AG04450 (cell line): Measurements from ENCODE around the gene TAF4. TPM values are rescaled to one million over a fixed set of nuclear protein-coding genes. Genes with fewer than 3 reads are reported as not detected.
"Not testable (repeated sequence)": the region's sequence is repeated elsewhere in the genome, so short reads cannot be mapped to it uniquely, and the experiment has no call there.

Experiments used
- CTCF ChIA-PET: fragments of 300-600, 350-600 bp; formaldehyde crosslinking; extraction: SDS; loops from one replicate; lab custom pipeline; 2022; ENCODE audit warnings: antibody characterized with exemption, inconsistent platforms; lab: Charles Lee
- POLR2A ChIA-PET: fragments of 350-600 bp; formaldehyde crosslinking; extraction: SDS; loops from one replicate; lab custom pipeline; 2021; ENCODE audit warnings: antibody characterized with exemption, inconsistent platforms; lab: Yijun Ruan, JAX
- DNase-seq: peaks from one replicate; pipeline ENCODE4 v3.0.0-alpha.2; 2011; ENCODE audit warnings: low read depth, low spot score
- H3K27ac ChIP-seq: one replicate; pipeline ENCODE4 v1.5.1; 2012; ENCODE audit warnings: low read depth, low read length, control low read depth
- H3K27me3 ChIP-seq: one replicate; pipeline ENCODE4 v1.6.0; 2012; ENCODE audit warnings: low read length; ENCODE audit not compliant: control insufficient read depth, insufficient read depth
- H3K4me3 ChIP-seq: 2 replicates; pipeline ENCODE4 v1.5.1; 2011; ENCODE audit warnings: mild to moderate bottlenecking, low read depth, low read length, control low read depth
- H3K9me3 ChIP-seq: 2 replicates; pipeline ENCODE4 v1.5.1; 2012; ENCODE audit warnings: low read length; ENCODE audit not compliant: control insufficient read depth, insufficient read depth
- polyA plus RNA-seq: library from polyadenylated mRNA; depleted of rRNA; stranded (reverse); fragments of >200 nt; gene quantifications from 2 replicates; pipeline ENCODE4 v1.2.3, GENCODE V29; 2011
- TF ChIP-seq, protein P1 (sequence below): IDR thresholded peaks from 2 replicates; pipeline ENCODE4 v1.5.1; 2011; ENCODE audit warnings: low read depth, low read length, control low read depth, inconsistent platforms

Gene TAF4
- polyA plus RNA-seq, 1 experiment = 2.7 TPM

DNA sequence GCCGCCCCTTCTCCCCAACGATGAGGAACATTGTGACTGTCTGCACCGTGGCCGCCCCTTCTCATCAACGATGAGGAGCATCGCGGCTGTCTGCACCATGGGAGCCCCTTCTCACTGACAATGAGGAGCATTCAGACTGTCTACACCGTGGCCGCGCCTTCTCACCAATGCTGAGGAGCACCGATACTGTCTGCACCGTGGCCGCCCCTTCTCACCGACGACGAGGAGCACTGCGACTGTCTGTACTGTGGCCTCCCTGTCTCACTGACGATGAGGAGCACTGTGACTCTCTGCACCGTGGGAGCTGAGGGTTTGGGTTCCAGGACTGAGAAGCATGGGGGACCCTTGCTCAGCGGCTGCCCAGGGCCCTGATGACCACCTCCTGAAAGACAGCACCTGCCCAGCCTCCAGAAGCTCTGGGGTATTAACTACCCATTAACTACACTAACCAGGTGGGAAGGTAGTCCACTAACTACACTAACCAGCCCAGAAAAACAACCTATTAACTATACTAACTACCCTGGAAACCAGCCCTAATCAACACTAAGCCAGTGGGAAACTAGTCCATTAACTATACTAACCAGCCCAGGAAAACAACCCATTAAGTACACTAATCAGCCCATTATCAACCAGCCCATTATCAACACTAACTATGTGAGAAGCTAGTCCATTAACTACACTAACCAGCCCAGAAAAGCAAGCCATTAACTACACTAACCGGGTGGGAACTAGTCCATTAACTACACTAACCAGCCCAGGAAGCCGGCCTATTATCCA lies 116.9 kb downstream of the TAF4 start:
- DNase-seq = no peak
- no peaks in the 10 kb centered on the region; the same call in 1 of the 2 replicates for H3K9me3 ChIP-seq
- H3K27me3 ChIP-seq = peaks cover 4% of the 10 kb centered on the region
- POLR2A ChIA-PET = no interaction called here
- H3K4me3 ChIP-seq = no peak overlapping the region
- CTCF ChIA-PET = no interaction called here
- H3K27ac ChIP-seq = no peak overlapping the region
- TF ChIP-seq, protein P1, sequence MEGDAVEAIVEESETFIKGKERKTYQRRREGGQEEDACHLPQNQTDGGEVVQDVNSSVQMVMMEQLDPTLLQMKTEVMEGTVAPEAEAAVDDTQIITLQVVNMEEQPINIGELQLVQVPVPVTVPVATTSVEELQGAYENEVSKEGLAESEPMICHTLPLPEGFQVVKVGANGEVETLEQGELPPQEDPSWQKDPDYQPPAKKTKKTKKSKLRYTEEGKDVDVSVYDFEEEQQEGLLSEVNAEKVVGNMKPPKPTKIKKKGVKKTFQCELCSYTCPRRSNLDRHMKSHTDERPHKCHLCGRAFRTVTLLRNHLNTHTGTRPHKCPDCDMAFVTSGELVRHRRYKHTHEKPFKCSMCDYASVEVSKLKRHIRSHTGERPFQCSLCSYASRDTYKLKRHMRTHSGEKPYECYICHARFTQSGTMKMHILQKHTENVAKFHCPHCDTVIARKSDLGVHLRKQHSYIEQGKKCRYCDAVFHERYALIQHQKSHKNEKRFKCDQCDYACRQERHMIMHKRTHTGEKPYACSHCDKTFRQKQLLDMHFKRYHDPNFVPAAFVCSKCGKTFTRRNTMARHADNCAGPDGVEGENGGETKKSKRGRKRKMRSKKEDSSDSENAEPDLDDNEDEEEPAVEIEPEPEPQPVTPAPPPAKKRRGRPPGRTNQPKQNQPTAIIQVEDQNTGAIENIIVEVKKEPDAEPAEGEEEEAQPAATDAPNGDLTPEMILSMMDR = no peak

DNA sequence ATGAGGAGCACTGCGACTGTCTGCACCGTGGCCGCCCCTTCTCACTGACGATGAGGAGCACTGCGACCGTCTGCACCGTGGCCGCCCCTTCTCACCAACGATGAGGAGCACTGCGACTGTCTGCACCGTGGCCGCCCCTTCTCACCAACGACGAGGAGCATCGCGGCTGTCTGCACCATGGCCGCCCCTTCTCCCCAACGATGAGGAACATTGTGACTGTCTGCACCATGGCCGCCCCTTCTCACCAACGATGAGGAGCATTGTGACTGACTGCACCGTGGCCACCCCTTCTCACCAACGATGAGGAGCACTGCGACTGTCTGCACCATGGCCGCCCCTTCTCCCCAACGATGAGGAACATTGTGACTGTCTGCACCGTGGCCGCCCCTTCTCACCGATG lies 117.6 kb downstream of the TAF4 start:
- H3K9me3 ChIP-seq, H3K4me3 ChIP-seq, DNase-seq, POLR2A ChIA-PET, H3K27me3 ChIP-seq, H3K27ac ChIP-seq, CTCF ChIA-PET: not testable (repeated sequence)

DNA sequence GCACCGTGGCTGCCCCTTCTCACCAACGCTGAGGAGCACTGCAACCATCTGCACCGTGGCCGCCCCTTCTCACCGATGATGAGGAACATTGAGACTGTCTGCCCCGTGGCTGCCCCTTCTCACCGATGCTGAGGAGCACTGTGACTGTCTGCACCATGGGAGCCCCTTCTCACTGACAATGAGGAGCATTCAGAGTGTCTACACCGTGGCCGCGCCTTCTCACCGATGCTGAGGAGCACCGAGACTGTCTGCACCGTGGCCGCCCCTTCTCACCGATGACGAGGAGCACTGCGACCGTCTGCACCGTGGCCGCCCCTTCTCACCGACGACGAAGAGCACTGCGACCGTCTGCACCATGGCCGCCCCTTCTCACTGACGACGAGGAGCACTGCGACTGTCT lies 120.2 kb downstream of the TAF4 start:
- H3K27me3 ChIP-seq, H3K27ac ChIP-seq, CTCF ChIA-PET, POLR2A ChIA-PET, H3K9me3 ChIP-seq, DNase-seq, H3K4me3 ChIP-seq: not testable (repeated sequence)

DNA sequence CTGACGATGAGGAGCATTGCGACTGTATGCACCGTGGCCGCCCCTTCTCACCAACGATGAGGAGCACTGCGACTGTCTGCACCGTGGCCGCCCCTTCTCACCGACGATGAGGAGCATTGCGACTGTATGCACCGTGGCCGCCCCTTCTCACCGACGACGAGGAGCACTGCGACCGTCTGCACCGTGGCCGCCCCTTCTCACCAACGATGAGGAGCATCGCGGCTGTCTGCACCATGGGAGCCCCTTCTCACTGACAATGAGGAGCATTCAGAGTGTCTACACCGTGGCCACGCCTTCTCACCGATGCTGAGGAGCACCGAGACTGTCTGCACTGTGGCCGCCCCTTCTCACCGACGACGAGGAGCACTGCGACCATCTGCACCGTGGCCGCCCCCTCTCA lies 120.7 kb downstream of the TAF4 start:
- DNase-seq, CTCF ChIA-PET, H3K9me3 ChIP-seq, POLR2A ChIA-PET, H3K27ac ChIP-seq, H3K27me3 ChIP-seq, H3K4me3 ChIP-seq: not testable (repeated sequence)

DNA sequence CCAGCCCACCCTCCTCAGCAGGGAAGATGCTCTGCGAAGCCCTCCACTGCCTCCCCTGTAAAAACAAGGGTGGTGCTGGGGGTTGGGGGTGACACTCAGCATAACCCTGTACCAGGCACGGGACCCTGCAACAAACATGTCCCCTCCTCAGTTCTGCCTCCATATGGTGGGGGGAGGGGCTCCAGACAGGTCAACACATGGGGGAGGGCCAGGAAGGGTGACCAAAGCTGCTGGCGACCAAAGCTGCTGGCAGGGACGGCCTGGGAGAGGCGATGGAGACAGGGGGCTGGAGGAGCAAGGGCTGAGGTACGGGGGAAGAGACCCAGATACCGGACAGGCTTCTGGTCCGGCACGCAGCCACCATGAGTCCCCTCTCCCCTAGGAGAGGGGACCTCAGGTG lies 123.2 kb downstream of the TAF4 start:
- no peak for DNase-seq
- Histone ChIP-seq H3K4me3 (no peak overlapping the region), H3K27ac (no peak overlapping the region), H3K27me3 (no peaks in the 10 kb centered on the region), H3K9me3 (peaks cover 7% of the 10 kb centered on the region; the same call in 1 of the 2 replicates)
- TF ChIP-seq, protein P1 = no peak
- ChIA-PET POLR2A (no interaction called here), CTCF (no interaction called here)

DNA sequence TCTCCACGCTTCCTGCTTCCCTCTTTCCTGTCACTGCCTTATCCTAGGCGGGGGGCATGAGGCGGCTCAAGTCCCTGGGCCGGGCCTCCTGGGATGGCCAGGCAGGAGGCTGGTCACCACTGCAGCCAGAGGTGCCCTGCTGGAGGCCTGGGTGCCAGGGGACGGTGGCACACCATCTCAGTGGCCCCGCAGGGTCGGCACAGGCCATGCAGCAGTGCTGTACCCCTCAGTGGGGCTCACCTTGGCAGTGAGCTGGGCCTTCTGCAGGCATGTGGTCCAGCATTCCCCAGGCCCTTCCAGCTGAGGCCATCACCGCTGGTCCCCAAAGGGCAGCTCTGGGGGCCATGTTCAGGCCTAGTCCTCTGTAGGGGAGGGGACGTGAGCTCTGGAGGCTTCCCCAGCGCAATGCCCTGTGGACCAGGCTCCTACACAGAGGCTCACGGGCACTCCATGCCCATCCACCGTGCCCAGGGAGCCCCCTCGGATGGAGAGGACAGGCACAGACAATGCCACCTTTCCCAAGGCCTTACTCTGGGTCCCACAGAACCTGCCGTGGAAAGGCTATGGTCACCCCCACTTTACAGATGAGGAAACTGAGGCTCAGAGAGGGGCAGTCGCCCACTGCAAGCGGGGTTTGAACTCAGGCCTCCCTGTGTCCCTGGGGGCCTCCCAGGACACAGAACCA lies 123.8 kb downstream of the TAF4 start:
- DNase-seq = no peak
- Histone ChIP-seq H3K27me3 (no peaks in the 10 kb centered on the region), H3K9me3 (peaks cover 7% of the 10 kb centered on the region; the same call in 1 of the 2 replicates), H3K4me3 (no peak overlapping the region), H3K27ac (no peak overlapping the region)
- POLR2A ChIA-PET = no interaction called here
- TF ChIP-seq, protein P1 = no peak
- CTCF ChIA-PET = no interaction called here
